NB4 (cell line): ENCODE results near the gene NHLRC4.

Source experiments
- DNase-seq: peaks from one replicate; pipeline ENCODE4 v3.0.0; 2010; ENCODE audit warnings: low read depth
- H3K4me3 ChIP-seq: one replicate; pipeline ENCODE4 v1.5.1; 2011; ENCODE audit warnings: mild to moderate bottlenecking, low read depth, low read length, moderate library complexity
- CTCF ChIP-seq: IDR thresholded peaks from one replicate; pipeline ENCODE4 v1.5.1; 2012; ENCODE audit warnings: low read depth, low read length
- MAX ChIP-seq: IDR thresholded peaks from 2 replicates; pipeline ENCODE4 v1.6.1; 2011; ENCODE audit warnings: low read depth, low read length
- MYC ChIP-seq: IDR thresholded peaks from 2 replicates; pipeline ENCODE4 v1.6.1; 2011; ENCODE audit warnings: low read depth, low read length
- POLR2A ChIP-seq: IDR thresholded peaks from 2 replicates; pipeline ENCODE4 v1.6.1; 2011; ENCODE audit warnings: mild to moderate bottlenecking; ENCODE audit not compliant: insufficient read length; ENCODE audit errors: extremely low read depth

Gene NHLRC4

GRCh38 chr16:535446-536405 is 31.1 kb upstream of the NHLRC4 start:
- peak; percentile 63 for DNase-seq
- TF ChIP-seq POLR2A (no peak), MAX (no peak), CTCF (no peak), MYC (no peak)
- no peak overlapping the region for H3K4me3 ChIP-seq

- H3K4me3 ChIP-seq, result no peak overlapping the region
- no peak for DNase-seq
- no peak for TF ChIP-seq POLR2A
- TF ChIP-seq MYC, result no peak
- TF ChIP-seq CTCF, result no peak
- TF ChIP-seq MAX, result no peak
Measured at GRCh38 chr16:536746-537145, 30.1 kb upstream of the NHLRC4 start.

- TF ChIP-seq POLR2A (no peak), MAX (no peak), MYC (no peak), CTCF (no peak)
- no peak for DNase-seq
- no peak overlapping the region for H3K4me3 ChIP-seq
Measured at GRCh38 chr16:537415-538335, 29.1 kb upstream of the NHLRC4 start.

- TF ChIP-seq MAX (no peak), POLR2A (no peak), CTCF (no peak), MYC (no peak)
- H3K4me3 ChIP-seq, result no peak overlapping the region
- no peak for DNase-seq
Measured at GRCh38 chr16:539901-540530, 26.8 kb upstream of the NHLRC4 start.

GRCh38 chr16:540645-541340 is 26.0 kb upstream of the NHLRC4 start:
- no peak overlapping the region for H3K4me3 ChIP-seq
- DNase-seq, result no peak
- TF ChIP-seq MAX (no peak), POLR2A (no peak), MYC (no peak), CTCF (no peak)
